ENCODE measurements around the gene RAB1B.

Gene RAB1B

DNA sequence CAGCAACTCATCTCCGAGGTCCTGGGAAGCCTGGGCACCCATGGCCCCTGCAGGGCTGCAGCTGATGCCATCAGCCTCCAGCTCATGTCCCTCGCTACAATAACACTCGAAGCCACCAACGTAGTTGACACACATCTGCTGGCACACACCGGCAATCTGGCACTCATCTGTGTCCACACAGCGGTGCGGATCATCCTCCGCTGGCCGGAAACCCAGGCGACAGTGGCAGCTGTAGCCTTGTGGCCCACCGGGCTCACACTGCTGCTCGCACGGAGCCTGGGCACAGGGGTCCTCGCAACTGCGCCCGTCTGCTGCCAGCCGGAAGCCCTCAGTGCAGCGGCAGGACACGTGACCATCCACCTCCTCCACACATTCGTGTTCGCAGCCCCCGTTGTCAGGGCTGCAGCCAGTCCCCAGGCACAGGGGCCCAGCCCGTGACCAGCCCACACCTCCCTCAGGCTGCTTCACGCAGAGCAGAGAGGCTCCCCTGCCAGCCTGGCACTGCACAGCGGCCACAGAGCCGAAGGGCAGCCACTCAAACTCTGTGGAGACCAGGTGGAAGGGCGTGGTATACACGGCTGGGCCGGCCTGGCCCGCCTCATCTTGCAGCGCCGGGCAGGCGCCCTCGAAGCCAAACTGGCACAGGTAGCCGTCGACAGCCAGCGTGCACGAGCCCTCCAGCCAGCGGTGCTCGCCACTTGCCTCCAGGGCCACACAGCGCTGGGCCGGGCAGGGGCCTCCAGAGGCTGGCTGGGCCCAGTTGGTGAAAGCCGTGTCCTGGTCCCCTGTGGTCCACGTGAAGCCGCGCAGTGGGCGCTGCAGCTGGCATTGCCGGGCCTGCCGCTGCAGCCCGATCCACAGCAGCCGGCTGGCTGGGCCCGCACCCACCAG is 47.7 kb downstream of the RAB1B start:
- TF ChIP-seq BACH2 (CRISPR knock-in tag; IDR thresholded peaks at IDR 0.05; ENCODE audit: borderline replicate concordance), result no peak
- TF ChIP-seq ZNF8 (CRISPR knock-in tag; IDR thresholded peaks at IDR 0.05), result no peak
- no peak for TF ChIP-seq ZNF70 (CRISPR knock-in tag; IDR thresholded peaks at IDR 0.05)
- no peak for TF ChIP-seq ZFP3 (CRISPR knock-in tag; IDR thresholded peaks at IDR 0.05)
- TF ChIP-seq RARB (CRISPR knock-in tag; IDR thresholded peaks at IDR 0.05), result no peak
- TF ChIP-seq ESRRG (CRISPR knock-in tag; IDR thresholded peaks at IDR 0.05), result no peak
- TF ChIP-seq ZFP30 (CRISPR knock-in tag; IDR thresholded peaks at IDR 0.05), result no peak
- TF ChIP-seq, protein P1, sequence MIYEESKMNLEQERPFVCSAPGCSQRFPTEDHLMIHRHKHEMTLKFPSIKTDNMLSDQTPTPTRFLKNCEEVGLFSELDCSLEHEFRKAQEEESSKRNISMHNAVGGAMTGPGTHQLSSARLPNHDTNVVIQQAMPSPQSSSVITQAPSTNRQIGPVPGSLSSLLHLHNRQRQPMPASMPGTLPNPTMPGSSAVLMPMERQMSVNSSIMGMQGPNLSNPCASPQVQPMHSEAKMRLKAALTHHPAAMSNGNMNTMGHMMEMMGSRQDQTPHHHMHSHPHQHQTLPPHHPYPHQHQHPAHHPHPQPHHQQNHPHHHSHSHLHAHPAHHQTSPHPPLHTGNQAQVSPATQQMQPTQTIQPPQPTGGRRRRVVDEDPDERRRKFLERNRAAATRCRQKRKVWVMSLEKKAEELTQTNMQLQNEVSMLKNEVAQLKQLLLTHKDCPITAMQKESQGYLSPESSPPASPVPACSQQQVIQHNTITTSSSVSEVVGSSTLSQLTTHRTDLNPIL (CRISPR knock-in tag; IDR thresholded peaks at IDR 0.05; ENCODE audit: low read depth), result no peak
- no peak for TF ChIP-seq OSR1 (CRISPR knock-in tag; IDR thresholded peaks at IDR 0.05)
- TF ChIP-seq CSDC2 (CRISPR knock-in tag; IDR thresholded peaks at IDR 0.05), result no peak
- no peak for TF ChIP-seq ISL1 (CRISPR knock-in tag; IDR thresholded peaks at IDR 0.05)
- no peak for TF ChIP-seq ZC3H10 (CRISPR knock-in tag; IDR thresholded peaks at IDR 0.05)
- no peak for TF ChIP-seq PPARA (CRISPR knock-in tag; IDR thresholded peaks at IDR 0.05; ENCODE audit: borderline replicate concordance)
- no peak for TF ChIP-seq GLIS3 (CRISPR knock-in tag; IDR thresholded peaks at IDR 0.05)
- no peak for TF ChIP-seq ZNF565 (CRISPR knock-in tag; conservative IDR thresholded peaks at IDR 0.05; ENCODE audit: low read depth)
- TF ChIP-seq, protein P2, sequence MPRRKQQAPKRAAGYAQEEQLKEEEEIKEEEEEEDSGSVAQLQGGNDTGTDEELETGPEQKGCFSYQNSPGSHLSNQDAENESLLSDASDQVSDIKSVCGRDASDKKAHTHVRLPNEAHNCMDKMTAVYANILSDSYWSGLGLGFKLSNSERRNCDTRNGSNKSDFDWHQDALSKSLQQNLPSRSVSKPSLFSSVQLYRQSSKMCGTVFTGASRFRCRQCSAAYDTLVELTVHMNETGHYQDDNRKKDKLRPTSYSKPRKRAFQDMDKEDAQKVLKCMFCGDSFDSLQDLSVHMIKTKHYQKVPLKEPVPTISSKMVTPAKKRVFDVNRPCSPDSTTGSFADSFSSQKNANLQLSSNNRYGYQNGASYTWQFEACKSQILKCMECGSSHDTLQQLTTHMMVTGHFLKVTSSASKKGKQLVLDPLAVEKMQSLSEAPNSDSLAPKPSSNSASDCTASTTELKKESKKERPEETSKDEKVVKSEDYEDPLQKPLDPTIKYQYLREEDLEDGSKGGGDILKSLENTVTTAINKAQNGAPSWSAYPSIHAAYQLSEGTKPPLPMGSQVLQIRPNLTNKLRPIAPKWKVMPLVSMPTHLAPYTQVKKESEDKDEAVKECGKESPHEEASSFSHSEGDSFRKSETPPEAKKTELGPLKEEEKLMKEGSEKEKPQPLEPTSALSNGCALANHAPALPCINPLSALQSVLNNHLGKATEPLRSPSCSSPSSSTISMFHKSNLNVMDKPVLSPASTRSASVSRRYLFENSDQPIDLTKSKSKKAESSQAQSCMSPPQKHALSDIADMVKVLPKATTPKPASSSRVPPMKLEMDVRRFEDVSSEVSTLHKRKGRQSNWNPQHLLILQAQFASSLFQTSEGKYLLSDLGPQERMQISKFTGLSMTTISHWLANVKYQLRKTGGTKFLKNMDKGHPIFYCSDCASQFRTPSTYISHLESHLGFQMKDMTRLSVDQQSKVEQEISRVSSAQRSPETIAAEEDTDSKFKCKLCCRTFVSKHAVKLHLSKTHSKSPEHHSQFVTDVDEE (CRISPR knock-in tag; IDR thresholded peaks at IDR 0.05), result no peak
- TF ChIP-seq, protein P3, sequence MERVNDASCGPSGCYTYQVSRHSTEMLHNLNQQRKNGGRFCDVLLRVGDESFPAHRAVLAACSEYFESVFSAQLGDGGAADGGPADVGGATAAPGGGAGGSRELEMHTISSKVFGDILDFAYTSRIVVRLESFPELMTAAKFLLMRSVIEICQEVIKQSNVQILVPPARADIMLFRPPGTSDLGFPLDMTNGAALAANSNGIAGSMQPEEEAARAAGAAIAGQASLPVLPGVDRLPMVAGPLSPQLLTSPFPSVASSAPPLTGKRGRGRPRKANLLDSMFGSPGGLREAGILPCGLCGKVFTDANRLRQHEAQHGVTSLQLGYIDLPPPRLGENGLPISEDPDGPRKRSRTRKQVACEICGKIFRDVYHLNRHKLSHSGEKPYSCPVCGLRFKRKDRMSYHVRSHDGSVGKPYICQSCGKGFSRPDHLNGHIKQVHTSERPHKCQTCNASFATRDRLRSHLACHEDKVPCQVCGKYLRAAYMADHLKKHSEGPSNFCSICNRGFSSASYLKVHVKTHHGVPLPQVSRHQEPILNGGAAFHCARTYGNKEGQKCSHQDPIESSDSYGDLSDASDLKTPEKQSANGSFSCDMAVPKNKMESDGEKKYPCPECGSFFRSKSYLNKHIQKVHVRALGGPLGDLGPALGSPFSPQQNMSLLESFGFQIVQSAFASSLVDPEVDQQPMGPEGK (CRISPR knock-in tag; IDR thresholded peaks at IDR 0.05; ENCODE audit: borderline replicate concordance), result no peak
- TF ChIP-seq, protein P4, sequence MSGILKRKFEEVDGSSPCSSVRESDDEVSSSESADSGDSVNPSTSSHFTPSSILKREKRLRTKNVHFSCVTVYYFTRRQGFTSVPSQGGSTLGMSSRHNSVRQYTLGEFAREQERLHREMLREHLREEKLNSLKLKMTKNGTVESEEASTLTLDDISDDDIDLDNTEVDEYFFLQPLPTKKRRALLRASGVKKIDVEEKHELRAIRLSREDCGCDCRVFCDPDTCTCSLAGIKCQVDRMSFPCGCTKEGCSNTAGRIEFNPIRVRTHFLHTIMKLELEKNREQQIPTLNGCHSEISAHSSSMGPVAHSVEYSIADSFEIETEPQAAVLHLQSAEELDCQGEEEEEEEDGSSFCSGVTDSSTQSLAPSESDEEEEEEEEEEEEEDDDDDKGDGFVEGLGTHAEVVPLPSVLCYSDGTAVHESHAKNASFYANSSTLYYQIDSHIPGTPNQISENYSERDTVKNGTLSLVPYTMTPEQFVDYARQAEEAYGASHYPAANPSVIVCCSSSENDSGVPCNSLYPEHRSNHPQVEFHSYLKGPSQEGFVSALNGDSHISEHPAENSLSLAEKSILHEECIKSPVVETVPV (CRISPR knock-in tag; IDR thresholded peaks at IDR 0.05), result no peak
- ATAC-seq, result no peak

DNA sequence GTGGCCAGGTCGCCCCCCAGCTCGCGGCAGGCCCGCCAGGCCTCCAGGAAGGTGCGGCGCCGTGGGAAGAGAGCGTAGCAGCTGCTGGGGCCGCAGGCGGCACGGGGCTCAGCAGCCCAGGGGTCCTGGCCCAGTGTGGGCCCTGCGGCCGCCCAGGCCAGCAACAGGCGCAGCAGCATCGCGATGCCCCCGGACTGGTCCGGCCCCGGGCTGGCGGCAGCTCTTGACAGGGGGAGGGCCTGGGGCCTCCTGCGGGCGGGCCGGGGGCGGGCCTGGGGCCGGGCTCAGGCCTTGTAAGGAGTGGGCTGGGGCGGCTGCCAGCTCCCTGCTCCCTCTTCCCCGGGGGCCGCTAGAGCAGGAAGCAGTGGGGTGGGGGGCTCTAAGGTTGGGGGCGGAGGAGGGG is 48.4 kb downstream of the RAB1B start, which contains the start of gene CD248:
TSS of gene CD248 (minus strand) at position 196 of the 403 bp plus-strand sequence. CDS start at position 179, 17 bp downstream.
- no peak for ATAC-seq

DNA sequence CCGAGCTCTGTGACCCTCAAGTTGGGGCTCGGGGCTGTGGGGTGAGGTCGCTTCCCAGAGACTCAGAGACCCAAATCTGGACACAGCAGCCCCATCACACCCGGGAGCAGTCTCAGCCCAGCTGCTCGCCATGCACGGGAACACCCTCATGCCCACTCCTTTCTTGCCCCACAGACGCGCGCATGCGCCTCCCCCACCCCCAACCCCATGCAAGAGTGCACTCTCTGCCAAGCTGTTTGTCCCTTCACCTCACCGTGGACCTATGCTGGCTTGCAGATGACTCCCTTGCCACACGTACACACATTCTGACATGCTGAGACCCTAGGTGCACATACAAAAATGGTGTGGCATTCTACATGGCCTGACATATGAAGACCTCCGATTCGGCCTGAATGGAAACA is 48.9 kb downstream of the RAB1B start:
- ATAC-seq, result no peak
- TF ChIP-seq SNAI2 (CRISPR knock-in tag; IDR thresholded peaks at IDR 0.05) (no peak), ISL1 (CRISPR knock-in tag; IDR thresholded peaks at IDR 0.05) (no peak), ZFP3 (CRISPR knock-in tag; IDR thresholded peaks at IDR 0.05) (no peak), RARB (CRISPR knock-in tag; IDR thresholded peaks at IDR 0.05) (no peak), PPARA (CRISPR knock-in tag; IDR thresholded peaks at IDR 0.05; ENCODE audit: borderline replicate concordance) (no peak)

More for the DNA sequence above, 48.4 kb downstream of the RAB1B start, which contains the start of gene CD248:
- TF ChIP-seq ZFP3 (CRISPR knock-in tag; IDR thresholded peaks at IDR 0.05) (no peak), ZNF70 (CRISPR knock-in tag; IDR thresholded peaks at IDR 0.05) (no peak), TCF4 (CRISPR knock-in tag; IDR thresholded peaks at IDR 0.05; ENCODE audit: borderline replicate concordance) (no peak), ARNTL (CRISPR knock-in tag; IDR thresholded peaks at IDR 0.05; ENCODE audit: borderline replicate concordance, low read depth) (no peak)
- TF ChIP-seq, protein P1 (CRISPR knock-in tag; IDR thresholded peaks at IDR 0.05; ENCODE audit: low read depth), result no peak

Measured in SK-N-SH treated with all-trans-retinoic acid at 6 μM for 48 hours (cell line).